ENCODE results near the gene HNF1A.
A peak's percentile ranks its signal among the peaks of the same experiment; 100 is the strongest.

The HNF1A gene

GRCh38 chr12:120955232-120955631 lies 23.1 kb upstream of the HNF1A start:
- DNase-seq (ENCODE audit: low read depth): no peak
- no peak overlapping the region for H3K4me3 ChIP-seq (ENCODE audit: low read depth, low read length)

GRCh38 chr12:120956579-120957300 lies 21.6 kb upstream of the HNF1A start:
- DNase-seq (ENCODE audit: low read depth): no peak
- no peak overlapping the region for H3K4me3 ChIP-seq (ENCODE audit: low read depth, low read length)

GRCh38 chr12:120959111-120959878 lies 19.0 kb upstream of the HNF1A start:
- DNase-seq (ENCODE audit: low read depth): no peak

GRCh38 chr12:120960657-120961056 lies 17.7 kb upstream of the HNF1A start:
- DNase-seq (ENCODE audit: low read depth): no peak
- no peak overlapping the region for H3K4me3 ChIP-seq (ENCODE audit: low read depth, low read length)

More at GRCh38 chr12:120959111-120959878, 19.0 kb upstream of the HNF1A start:
- no peak overlapping the region for H3K4me3 ChIP-seq (ENCODE audit: low read depth, low read length)

GRCh38 chr12:120961604-120962531 lies 16.5 kb upstream of the HNF1A start:
- no peak overlapping the region for H3K4me3 ChIP-seq (ENCODE audit: low read depth, low read length)
- no peak for DNase-seq (ENCODE audit: low read depth)

- no peak for DNase-seq (ENCODE audit: low read depth)
These were observed 15.8 kb upstream of the HNF1A start for GRCh38 chr12:120962532-120963020.

GRCh38 chr12:120964298-120964697 lies 14.0 kb upstream of the HNF1A start:
- no peak for DNase-seq (ENCODE audit: low read depth)
- H3K4me3 ChIP-seq (ENCODE audit: low read depth, low read length): no peak overlapping the region

More at GRCh38 chr12:120962532-120963020, 15.8 kb upstream of the HNF1A start:
- no peak overlapping the region for H3K4me3 ChIP-seq (ENCODE audit: low read depth, low read length)

- DNase-seq (ENCODE audit: low read depth): no peak
- H3K4me3 ChIP-seq (ENCODE audit: low read depth, low read length): no peak overlapping the region
These were observed 12.7 kb upstream of the HNF1A start for GRCh38 chr12:120965534-120966091.

GRCh38 chr12:120970310-120970709 lies 8.0 kb upstream of the HNF1A start:
- no peak for DNase-seq (ENCODE audit: low read depth)
- H3K4me3 ChIP-seq (ENCODE audit: low read depth, low read length): no peak overlapping the region

GRCh38 chr12:120971299-120972180 lies 6.8 kb upstream of the HNF1A start:
- peak; percentile 15 for DNase-seq (ENCODE audit: low read depth)
- no peak overlapping the region for H3K4me3 ChIP-seq (ENCODE audit: low read depth, low read length)

- no peak for DNase-seq (ENCODE audit: low read depth)
- H3K4me3 ChIP-seq (ENCODE audit: low read depth, low read length): no peak overlapping the region
These were observed 5.3 kb upstream of the HNF1A start for GRCh38 chr12:120972870-120973543.

- no peak for DNase-seq (ENCODE audit: low read depth)
- H3K4me3 ChIP-seq (ENCODE audit: low read depth, low read length): no peak overlapping the region
These were observed 630 bp upstream of the HNF1A start for GRCh38 chr12:120977531-120978295.

- H3K4me3 ChIP-seq (ENCODE audit: low read depth, low read length): no peak overlapping the region
- DNase-seq (ENCODE audit: low read depth): no peak
These were observed 998 bp downstream of the HNF1A start for GRCh38 chr12:120979220-120979861.

GRCh38 chr12:120979862-120980696 lies 1.7 kb downstream of the HNF1A start:
- H3K4me3 ChIP-seq (ENCODE audit: low read depth, low read length): no peak overlapping the region
- no peak for DNase-seq (ENCODE audit: low read depth)

GRCh38 chr12:120980800-120981368 lies 2.5 kb downstream of the HNF1A start:
- H3K4me3 ChIP-seq (ENCODE audit: low read depth, low read length): no peak overlapping the region

More at GRCh38 chr12:120980800-120981368, 2.5 kb downstream of the HNF1A start:
- DNase-seq (ENCODE audit: low read depth): no peak

Data from skeletal muscle cell (primary cell).